Measurements from ENCODE around the gene HIC2. TPM values are rescaled to one million over a fixed set of nuclear protein-coding genes. Genes with fewer than 3 reads are reported as not detected.
"Not testable (repeated sequence)": the region's sequence is repeated elsewhere in the genome, so short reads cannot be mapped to it uniquely, and the experiment has no call there.

HIC2 gene
- total RNA-seq, 1 donor from 2014 or later: 2.1 TPM

DNA sequence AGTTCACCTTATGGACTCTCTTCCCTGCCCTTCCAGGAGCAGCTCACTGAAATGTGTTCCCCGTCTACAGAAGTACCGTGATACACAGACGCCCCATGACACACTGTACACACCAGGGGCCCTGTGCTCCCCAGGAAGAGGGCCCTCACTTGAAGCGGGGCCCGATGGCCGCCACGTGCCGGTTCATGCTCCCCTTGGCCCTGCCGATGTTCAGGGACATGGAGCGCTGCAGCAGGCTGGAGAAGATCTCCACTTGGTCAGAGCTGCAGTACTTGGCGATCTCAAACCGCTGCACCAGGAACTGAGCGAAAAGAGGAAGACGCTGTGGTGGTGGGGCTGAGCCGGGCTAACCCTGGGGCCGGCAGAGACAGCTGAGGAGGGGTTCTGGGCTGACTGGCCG lies 70.6 kb downstream of the HIC2 start:
- ATAC-seq; DNase-seq (ENCODE audit: low spot score): not testable (repeated sequence)

DNA sequence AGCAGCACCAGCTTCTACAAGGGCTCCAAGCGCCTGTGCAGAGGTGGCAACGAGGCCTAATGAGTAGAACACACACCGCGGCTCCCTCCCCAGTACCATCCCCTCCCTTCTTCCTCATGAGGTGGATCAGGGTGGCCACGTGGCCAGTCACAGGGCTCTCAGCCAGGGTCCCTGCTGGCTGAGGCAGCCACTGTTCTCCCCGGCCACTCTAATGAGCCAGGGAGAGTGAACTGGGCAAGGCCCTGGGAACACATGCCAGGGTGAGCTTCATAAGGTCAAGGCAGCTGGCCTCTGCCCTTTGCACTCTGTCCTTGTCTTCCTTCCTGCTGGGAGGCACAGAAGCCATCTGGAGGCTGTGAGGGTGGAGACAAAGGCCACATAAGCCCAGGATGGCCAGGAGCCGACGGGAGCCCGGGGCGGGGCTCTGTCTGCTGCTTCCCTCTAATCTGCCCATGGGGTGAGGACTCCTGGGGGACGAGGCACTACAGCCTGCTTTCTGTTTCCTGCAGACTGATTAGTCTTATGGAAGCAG lies 72.0 kb downstream of the HIC2 start:
- DNase-seq (ENCODE audit: low spot score) (peak; percentile 75), ATAC-seq (peak; percentile 79)

DNA sequence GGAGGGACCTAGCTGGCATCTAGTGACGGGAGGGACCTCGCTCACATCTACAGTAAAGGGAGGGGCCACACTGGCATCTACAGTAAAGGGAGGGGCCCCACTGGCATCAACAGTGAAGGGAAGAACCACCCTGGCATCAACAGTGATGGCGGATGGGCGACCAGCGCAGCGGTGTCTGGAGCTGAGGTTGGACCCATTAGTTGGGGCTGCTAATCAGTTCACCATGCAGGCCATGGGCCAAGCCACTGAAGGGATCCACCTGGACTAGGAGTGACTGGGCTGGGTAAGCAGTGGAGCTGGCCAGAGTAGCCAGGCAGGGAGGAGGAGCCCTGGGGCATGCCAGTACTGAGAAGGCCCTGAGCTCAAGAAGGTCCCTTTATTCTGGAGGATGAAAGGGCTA lies 73.4 kb downstream of the HIC2 start:
- not testable (repeated sequence) for ATAC-seq; DNase-seq (ENCODE audit: low spot score)

DNA sequence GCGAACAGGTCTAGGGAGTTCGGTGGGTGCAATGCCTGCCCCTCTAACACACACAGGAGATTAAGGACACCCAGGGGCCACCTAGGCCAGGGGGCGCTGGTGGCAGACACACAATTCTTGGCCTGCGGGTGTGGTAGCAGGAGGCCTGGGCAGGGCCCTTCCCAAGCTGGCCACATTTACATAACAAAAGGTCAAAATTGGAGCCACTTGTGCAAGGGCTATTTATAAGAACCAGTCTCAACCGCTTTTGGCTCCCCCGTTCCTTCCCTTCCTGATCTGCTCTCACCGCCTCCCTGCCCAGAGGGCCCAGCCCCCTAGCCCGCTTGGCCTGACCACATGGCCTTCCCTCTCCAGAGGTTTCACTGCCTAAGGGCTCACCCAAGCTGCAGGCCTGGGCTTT lies 75.1 kb downstream of the HIC2 start:
- ATAC-seq; DNase-seq (ENCODE audit: low spot score): not testable (repeated sequence)

DNA sequence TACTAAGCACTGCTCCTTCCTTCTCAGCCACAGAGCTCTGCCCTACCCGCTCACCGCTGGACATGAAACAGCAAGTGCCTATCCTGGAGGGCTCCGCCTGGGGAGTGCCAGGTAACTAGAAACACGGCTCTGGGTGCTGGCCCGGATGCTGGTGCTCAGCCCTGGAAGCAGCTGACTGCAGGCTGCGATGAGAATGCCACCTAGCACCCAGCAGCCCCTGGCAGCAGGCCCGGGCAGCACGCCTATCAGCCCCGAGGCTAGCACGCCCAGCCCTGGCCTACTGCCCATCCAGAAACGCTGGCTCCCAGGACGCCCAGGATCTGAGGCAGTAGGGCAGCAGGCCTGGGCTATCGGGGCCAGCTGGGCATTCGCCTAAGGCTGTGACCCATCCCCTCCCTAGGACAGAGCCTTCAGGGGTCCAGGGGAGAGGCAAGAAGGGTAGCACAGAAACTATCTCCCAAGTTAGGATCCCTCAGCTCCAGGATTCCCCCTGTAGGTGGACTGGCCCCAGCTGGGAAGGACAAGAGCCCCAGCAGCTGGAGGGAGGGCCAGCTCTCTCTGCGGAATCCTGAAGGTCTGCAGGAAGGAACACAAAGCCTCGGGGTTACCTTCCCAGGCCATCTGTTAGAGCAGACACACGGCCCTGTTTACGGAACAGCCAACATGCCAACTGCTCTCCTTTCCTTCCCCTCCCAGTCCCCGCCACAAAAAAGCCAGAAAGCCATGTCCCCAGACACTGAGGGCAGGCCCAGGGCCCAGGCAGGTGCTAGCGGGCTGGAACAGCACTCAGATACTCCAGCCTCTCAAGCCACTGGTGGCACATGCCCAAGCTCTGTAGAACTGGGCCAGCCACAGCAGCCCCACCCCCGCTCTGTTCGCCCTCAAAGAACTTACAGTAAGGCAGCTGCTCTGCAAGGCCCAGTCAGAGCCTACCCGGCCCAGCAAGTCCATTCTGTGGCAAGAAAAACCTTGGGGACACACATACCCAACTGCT lies 76.9 kb downstream of the HIC2 start:
- peak; percentile 73 for ATAC-seq
- not testable (repeated sequence) for DNase-seq (ENCODE audit: low spot score)

DNA sequence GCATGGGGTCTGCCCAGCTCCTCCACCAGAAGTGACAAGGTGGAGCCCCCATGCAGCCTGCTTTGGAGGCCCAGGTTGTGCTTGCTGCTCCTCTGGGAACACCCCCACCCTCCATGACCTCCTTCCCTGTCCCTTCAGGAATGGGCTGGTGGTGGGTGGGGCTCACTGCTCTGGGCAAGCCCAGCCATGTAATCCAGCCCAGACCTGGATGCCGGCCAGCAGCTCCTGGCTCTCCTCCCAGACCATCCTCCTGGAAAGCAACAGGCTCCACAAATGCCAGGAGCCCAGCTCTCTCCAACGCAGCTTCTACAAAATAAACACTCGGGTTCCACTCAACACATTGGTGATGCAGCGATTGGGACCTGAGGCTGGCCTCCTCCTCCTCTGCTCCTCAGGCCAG lies 80.8 kb downstream of the HIC2 start:
- not testable (repeated sequence) for DNase-seq (ENCODE audit: low spot score)
- peak; percentile 73 for ATAC-seq

DNA sequence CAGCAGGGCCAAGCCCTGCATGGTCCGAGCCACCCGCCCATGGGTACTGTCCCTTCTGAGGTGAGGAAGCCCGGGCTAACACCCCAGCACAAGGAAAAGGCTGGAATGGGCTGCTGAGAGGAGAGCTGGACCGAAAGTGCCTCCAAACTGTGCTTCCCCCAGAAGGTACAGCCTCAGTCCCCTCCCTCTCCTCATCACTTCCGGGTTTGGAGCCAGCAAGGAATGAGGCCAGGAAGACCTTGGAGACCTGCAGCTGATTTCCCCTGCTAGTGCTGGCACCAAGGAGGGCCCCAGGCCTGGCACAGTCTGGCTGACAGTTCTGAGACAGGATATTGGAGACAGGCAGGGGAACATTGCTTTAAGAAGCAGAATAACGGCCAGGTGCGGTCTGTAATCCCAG lies 81.3 kb downstream of the HIC2 start:
- DNase-seq (ENCODE audit: low spot score); ATAC-seq: not testable (repeated sequence)

DNA sequence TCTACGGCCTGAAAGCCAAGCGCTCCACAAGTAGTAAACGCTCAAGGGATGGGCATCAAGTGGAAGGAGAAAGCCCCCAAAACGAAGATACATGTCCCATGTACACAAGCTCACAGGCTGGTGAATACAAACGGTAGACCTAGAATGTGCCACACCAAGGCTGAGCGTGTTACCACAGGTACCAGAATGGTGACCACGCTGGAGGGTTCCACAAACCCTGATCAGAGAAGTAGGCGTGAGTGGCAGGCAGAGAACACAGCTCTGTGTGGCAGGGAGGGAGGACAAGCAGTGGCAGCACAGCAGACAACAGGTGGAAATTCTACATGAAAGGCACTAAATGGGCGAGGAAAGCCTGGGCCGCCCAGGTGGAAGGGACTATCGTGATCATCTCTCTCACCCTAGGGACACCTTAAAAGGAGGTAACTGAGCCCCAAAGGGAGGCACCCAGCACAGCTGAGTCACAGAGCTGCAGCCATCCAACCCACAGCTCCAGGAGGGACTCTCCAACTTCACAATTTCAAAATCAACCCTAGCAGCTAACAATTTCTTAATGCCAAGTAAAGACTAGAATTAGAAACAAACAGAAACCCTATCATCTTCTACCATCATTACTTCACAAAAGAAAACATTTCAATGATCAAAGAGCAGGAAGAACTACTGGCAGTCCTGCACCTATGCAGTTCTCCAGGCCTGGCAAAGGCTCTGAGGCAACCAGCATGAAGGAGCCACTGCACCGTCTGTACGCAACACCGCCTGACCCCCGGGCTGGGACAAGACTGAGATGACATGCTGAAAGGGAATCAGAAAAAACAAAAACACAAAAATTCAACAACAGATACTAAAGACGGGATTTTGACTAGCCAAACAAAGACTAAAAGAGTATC lies 82.7 kb downstream of the HIC2 start:
- DNase-seq (ENCODE audit: low spot score); ATAC-seq: not testable (repeated sequence)

Other genes with a start within 250 kb of the HIC2 start
- gene RIMBP3B, start 33.6 kb upstream of the HIC2 start, total RNA-seq: 0.08 TPM
- gene TMEM191C, start 50.0 kb downstream of the HIC2 start, total RNA-seq: 0.78 TPM
- gene RIMBP3C, start 134.1 kb downstream of the HIC2 start, total RNA-seq: 0.05 TPM
- 16.5 TPM for gene UBE2L3, start 150.3 kb downstream of the HIC2 start, total RNA-seq
- 10.0 TPM for gene YDJC, start 212.7 kb downstream of the HIC2 start, total RNA-seq
- 0.45 TPM for gene CCDC116, start 215.4 kb downstream of the HIC2 start, total RNA-seq
- gene SDF2L1, start 224.9 kb downstream of the HIC2 start, total RNA-seq: 99.1 TPM
- gene PPIL2, start 248.6 kb downstream of the HIC2 start, total RNA-seq: 18.1 TPM